ENCODE measurements around the gene NLGN4X.

DNA sequence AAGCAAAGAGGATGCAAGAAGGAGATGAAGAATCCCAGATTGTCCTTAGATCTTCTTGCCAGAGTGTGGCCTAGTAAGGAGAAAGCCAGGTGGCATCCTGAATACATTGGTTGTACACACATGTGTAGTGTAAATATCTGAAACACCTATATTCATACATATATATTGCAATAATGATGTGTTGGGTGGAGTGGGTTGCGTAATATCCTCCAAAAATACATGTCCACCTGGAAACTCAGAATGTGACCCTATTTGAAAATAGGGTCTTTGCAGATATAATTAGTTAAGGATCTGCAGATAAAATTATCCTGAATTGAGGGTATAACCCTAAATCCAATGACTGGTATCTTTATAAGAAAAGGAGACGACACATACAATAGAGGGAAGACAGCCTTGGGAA, 216.3 kb downstream of the NLGN4X start:
- TF ChIP-seq EP300 (IDR thresholded peaks at IDR 0.05): no peak
- TF ChIP-seq, protein P1, sequence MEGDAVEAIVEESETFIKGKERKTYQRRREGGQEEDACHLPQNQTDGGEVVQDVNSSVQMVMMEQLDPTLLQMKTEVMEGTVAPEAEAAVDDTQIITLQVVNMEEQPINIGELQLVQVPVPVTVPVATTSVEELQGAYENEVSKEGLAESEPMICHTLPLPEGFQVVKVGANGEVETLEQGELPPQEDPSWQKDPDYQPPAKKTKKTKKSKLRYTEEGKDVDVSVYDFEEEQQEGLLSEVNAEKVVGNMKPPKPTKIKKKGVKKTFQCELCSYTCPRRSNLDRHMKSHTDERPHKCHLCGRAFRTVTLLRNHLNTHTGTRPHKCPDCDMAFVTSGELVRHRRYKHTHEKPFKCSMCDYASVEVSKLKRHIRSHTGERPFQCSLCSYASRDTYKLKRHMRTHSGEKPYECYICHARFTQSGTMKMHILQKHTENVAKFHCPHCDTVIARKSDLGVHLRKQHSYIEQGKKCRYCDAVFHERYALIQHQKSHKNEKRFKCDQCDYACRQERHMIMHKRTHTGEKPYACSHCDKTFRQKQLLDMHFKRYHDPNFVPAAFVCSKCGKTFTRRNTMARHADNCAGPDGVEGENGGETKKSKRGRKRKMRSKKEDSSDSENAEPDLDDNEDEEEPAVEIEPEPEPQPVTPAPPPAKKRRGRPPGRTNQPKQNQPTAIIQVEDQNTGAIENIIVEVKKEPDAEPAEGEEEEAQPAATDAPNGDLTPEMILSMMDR (IDR thresholded peaks at IDR 0.05): no peak
- TF ChIP-seq POLR2A (IDR thresholded peaks at IDR 0.05; ENCODE audit: low read depth): no peak
